K562 (cell line): ENCODE results near the gene MYL6B. TPM values are rescaled to one million over a fixed set of nuclear protein-coding genes. Genes with fewer than 3 reads are reported as not detected.

Experiments
- BRD9 ChIP-seq: fragments of 450-650 bp; IDR thresholded peaks from 2 replicates; pipeline ENCODE4 v1.6.1; 2018; ENCODE audit warnings: low read depth; ENCODE audit not compliant: partially characterized antibody
- CCNT2 ChIP-seq: IDR thresholded peaks from 2 replicates; pipeline ENCODE4 v1.6.1; 2011; ENCODE audit warnings: borderline replicate concordance, low read depth, mild to moderate bottlenecking, moderate library complexity, mixed read lengths, low read length; ENCODE audit not compliant: insufficient read length; ENCODE audit errors: extremely low read depth
- EGR1 ChIP-seq: fragments of 450-650 bp; conservative IDR thresholded peaks from 2 replicates; pipeline ENCODE4 v1.6.1; 2017; ENCODE audit warnings: mild to moderate bottlenecking
- ESRRB ChIP-seq: fragments of 250-450 bp; sonication (Bioruptor Pico); IDR thresholded peaks from 2 replicates; pipeline ENCODE4 v1.5.0; 2020; ENCODE audit warnings: mild to moderate bottlenecking, moderate library complexity, borderline replicate concordance
- FOXM1 ChIP-seq, 2 experiments: fragments of 450-650 bp in 1 of 2; sonication (generic) in 1 of 2; formaldehyde crosslinking in 1 of 2; IDR thresholded peaks; 2 replicates each; pipeline versions ENCODE4 v1.6.1 to v1.9.0; 2017 to 2022; ENCODE audit warnings: low read depth in 2 of 2, mild to moderate bottlenecking in 2 of 2, missing genetic modification reagents in 1 of 2, moderate library complexity in 1 of 2
- GTF2F1 ChIP-seq: IDR thresholded peaks from 2 replicates; pipeline ENCODE4 v1.6.1; 2011; ENCODE audit warnings: low read depth, low read length, improper control_type of control experiment
- HDAC8 ChIP-seq: fragments of 450-650 bp; IDR thresholded peaks from 2 replicates; pipeline ENCODE4 v1.6.1; 2016; ENCODE audit warnings: mild to moderate bottlenecking, missing genetic modification characterization, moderate library complexity, missing compliant biosample characterization
- NCOA4 ChIP-seq: fragments of 450-650 bp; IDR thresholded peaks from 2 replicates; pipeline ENCODE4 v1.6.1; 2018; ENCODE audit warnings: mild to moderate bottlenecking; ENCODE audit not compliant: partially characterized antibody
- PTTG1 ChIP-seq: fragments of 450-650 bp; IDR thresholded peaks from 2 replicates; pipeline ENCODE4 v1.6.1; 2016; ENCODE audit warnings: low read depth, mild to moderate bottlenecking, missing genetic modification characterization, missing compliant biosample characterization
- RBBP5 ChIP-seq: fragments of 200-600 bp; sonication (generic); IDR thresholded peaks from 2 replicates; pipeline ENCODE4 v1.6.1; 2012; ENCODE audit warnings: borderline replicate concordance, mild to moderate bottlenecking, low read length, control low read depth, inconsistent platforms; ENCODE audit not compliant: insufficient read depth, poor library complexity, severe bottlenecking
- STAT5B ChIP-seq: fragments of 250-450 bp; sonication (Bioruptor Pico); IDR thresholded peaks from 2 replicates; pipeline ENCODE4 v1.8.0; 2021; ENCODE audit warnings: mild to moderate bottlenecking, inconsistent platforms
- TAF1 ChIP-seq: IDR thresholded peaks from 2 replicates; pipeline ENCODE4 v1.6.1; 2011; ENCODE audit warnings: mild to moderate bottlenecking, low read length, moderate library complexity; ENCODE audit not compliant: insufficient read depth, control insufficient read depth, severe bottlenecking; ENCODE audit errors: extremely low read depth
- XRCC5 ChIP-seq: fragments of 200-400 bp; formaldehyde crosslinking; IDR thresholded peaks from 2 replicates; pipeline ENCODE4 v1.6.1; 2017; ENCODE audit warnings: low read depth, mild to moderate bottlenecking, low read length
- ZC3H11A ChIP-seq: IDR thresholded peaks from 2 replicates; pipeline ENCODE4 v1.6.1; 2012; ENCODE audit warnings: low read depth, low read length, improper control_type of control experiment
- ZEB2 ChIP-seq: fragments of 450-650 bp; IDR thresholded peaks from 2 replicates; pipeline ENCODE4 v1.6.1; 2016
- ZNF561 ChIP-seq: fragments of 450-650 bp; formaldehyde crosslinking; conservative IDR thresholded peaks from 2 replicates; pipeline ENCODE4 v1.4.0; 2020; ENCODE audit warnings: mild to moderate bottlenecking, moderate library complexity
- ZNF584 ChIP-seq: fragments of 200-800 bp; sonication (Bioruptor generic); IDR thresholded peaks from 2 replicates; pipeline ENCODE4 v1.6.1; 2016; ENCODE audit warnings: low read depth, mild to moderate bottlenecking, missing genetic modification characterization, missing compliant biosample characterization
- polyA plus RNA-seq, 8 experiments: library from polyadenylated mRNA; depleted of rRNA in 4 of 8; stranded (reverse) in 5 of 8; unstranded in 3 of 8; fragments of >200 nt; fragmentation: Nextera tagmentation in 2 of 8; fragmentation: Illumina TruSeq in 1 of 8; extraction: Ambion mirVana in 2 of 8; extraction: Trizol in 1 of 8; gene quantifications; 2 replicates each; pipeline versions ENCODE4 v1.2.1 to v1.2.3, GENCODE V29; 2011 to 2014; ENCODE audit warnings: inconsistent platforms in 1 of 8, missing spikeins in 1 of 8
- total RNA-seq, 7 experiments: library from RNA; depleted of rRNA in 6 of 7; stranded (reverse); fragments of >200 nt in 6 of 7; fragmentation: Illumina TruSeq in 2 of 7; extraction: Trizol in 2 of 7; gene quantifications; 2 replicates each; pipeline versions ENCODE4 v1.2.1 to v1.2.3, GENCODE V29; 2011 to 2021; ENCODE audit warnings: low replicate concordance in 1 of 7
- TF ChIP-seq, protein P1 (sequence below): fragments of 250-450 bp; sonication (Bioruptor Pico); IDR thresholded peaks from 2 replicates; pipeline ENCODE4 v1.8.0; 2022; ENCODE audit warnings: moderate library complexity, mild to moderate bottlenecking, inconsistent platforms
- TF ChIP-seq, protein P2 (sequence below): fragments of 250-450 bp; sonication (Bioruptor Pico); IDR thresholded peaks from 2 replicates; pipeline ENCODE4 v1.5.0; 2021; ENCODE audit warnings: mild to moderate bottlenecking, moderate library complexity
- TF ChIP-seq, protein P3 (sequence below): IDR thresholded peaks from 3 replicates; pipeline ENCODE4 v1.6.1; 2011; ENCODE audit warnings: borderline replicate concordance, mild to moderate bottlenecking; ENCODE audit not compliant: insufficient read length, insufficient read depth

MYL6B gene
- total and polyA plus RNA-seq, 9 of the 15 experiments (the other 6 are each of a cell fraction or from before 2014, with no cell fraction given), result 42.8 to 77.3 (median 68.6) TPM

DNA sequence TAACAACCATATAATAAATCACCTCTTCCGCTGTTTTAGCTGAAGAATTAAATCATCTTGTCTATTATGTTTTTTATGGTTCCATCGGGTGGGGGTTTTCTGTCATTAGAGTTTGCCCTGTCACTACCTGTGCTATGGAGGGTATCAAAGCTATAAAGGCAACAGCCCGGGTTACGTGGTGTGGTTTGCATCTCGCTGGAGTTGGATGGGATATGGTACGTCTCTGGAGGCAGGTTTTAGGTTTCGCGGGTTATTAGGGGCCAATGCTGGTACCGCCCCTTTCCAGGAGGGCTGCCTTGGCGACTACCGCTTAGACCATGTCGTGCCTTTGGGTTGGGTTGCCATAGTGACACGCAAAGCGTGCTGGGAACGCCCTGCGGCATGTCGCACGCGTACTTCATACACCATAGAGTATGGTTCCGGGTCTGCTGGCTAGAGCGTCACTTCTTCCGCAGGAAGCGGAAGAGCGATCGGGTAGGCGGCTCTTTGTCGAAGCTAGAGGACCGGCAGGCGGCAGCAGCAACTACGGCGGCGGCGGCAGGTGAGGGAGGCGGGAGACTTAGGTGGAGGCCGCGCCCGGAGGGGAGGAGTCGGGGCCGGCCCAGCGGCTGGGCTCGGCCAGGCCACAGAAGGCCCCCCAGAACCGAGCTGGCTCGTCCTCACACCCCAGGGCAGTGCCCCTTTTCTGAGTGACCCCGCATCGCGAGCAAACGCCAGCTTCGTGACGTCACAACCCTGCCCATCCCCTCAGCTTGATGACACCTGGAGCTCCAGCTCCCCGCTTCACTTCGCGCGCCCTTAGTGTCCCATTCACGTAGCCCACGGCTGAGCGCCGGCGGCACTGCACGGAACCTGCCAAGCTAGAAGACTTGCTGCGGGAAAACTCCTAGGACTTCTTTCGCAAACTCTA lies 34.4 kb upstream of the MYL6B start, which contains the start of gene ZC3H10 (continued):
- TF ChIP-seq ZNF561 (CRISPR knock-in tag), result no peak
- TF ChIP-seq CCNT2, result peak; percentile 90
- TF ChIP-seq, protein P1, sequence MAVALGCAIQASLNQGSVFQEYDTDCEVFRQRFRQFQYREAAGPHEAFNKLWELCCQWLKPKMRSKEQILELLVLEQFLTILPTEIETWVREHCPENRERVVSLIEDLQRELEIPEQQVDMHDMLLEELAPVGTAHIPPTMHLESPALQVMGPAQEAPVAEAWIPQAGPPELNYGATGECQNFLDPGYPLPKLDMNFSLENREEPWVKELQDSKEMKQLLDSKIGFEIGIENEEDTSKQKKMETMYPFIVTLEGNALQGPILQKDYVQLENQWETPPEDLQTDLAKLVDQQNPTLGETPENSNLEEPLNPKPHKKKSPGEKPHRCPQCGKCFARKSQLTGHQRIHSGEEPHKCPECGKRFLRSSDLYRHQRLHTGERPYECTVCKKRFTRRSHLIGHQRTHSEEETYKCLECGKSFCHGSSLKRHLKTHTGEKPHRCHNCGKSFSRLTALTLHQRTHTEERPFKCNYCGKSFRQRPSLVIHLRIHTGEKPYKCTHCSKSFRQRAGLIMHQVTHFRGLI (CRISPR knock-in tag), result no peak
- TF ChIP-seq HDAC8 (tag), result peak; percentile 49; the same call in 1 of the 2 replicates
- peak; percentile 44 for TF ChIP-seq RBBP5
- no peak; the same call in 1 of the 2 replicates for TF ChIP-seq EGR1
- TF ChIP-seq NCOA4, result no peak
- TF ChIP-seq STAT5B (CRISPR knock-in tag), result no peak
- TF ChIP-seq ESRRB, result no peak
- TF ChIP-seq FOXM1 (IDR thresholded peaks at IDR 0.05; ENCODE audit: low read depth), result 0 out of 2 replicates have a peak, but pooled peaks have one; percentile 17
- peak; percentile 73; the same call in 1 of the 2 replicates for TF ChIP-seq FOXM1 (CRISPR knock-in tag; IDR thresholded peaks at IDR 0.05; ENCODE audit: low read depth)
- peak; percentile 74; the same call in 1 of the 2 replicates for TF ChIP-seq XRCC5
- peak; percentile 89; the same call in 1 of the 2 replicates for TF ChIP-seq GTF2F1
- TF ChIP-seq ZNF584 (CRISPR knock-in tag), result no peak
- TF ChIP-seq TAF1, result peak; percentile 92
- 0 out of 2 replicates have a peak, but pooled peaks have one; percentile 37 for TF ChIP-seq ZC3H11A
- TF ChIP-seq ZEB2, result peak; percentile 91
- TF ChIP-seq PTTG1 (tag), result no peak
- TF ChIP-seq, protein P2, sequence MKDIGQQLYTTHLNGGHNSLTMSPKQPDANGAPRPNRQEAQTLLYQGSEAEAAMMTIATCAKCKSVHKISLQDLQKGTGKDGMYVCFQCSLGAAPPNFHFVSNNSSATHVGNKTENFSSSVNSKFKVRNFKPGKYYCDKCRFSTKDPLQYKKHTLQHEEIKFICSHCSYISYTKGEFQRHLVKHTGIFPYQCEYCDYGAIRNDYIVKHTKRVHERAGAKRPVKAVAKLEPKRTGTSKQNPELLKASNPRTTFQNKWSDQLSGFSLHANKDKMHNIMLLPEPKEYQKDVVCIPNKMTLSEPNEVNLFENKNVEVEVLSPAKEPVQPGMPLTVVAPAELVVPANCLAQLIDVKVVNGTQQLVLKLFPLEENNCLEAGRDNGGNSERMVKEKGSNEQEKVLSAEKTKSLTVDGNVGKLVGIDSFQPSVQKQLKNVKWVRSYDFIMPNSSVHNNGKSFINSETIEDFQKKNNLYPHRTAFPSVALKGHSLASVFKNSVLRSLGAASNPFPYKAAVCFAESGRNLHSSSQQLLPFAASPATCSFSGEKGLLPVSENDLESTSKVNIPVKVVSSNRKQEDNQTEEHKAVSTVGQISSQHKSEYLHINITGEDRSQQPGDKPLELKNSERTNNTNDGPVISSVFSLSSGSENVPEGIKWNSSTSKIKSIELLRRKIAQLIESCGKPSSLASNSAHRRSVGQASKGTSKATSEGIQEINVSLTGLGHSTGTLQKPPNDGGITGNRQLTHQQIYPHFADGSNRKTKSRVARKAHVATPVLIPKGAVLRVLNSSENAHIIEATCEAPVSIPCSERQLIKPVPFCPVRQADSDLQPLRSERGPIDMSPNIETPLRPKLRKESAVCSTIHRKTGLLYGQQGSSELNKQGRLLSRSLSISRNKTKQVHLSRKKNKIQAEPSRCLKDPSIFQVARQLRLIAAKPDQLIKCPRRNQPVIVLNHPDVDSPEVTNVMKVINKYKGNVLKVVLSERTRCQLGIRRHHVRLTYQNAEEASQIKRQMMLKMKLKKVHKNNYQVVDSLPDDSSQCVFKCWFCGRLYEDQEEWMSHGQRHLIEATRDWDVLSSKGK, result no peak
- TF ChIP-seq BRD9, result peak; percentile 55
- TF ChIP-seq, protein P3, sequence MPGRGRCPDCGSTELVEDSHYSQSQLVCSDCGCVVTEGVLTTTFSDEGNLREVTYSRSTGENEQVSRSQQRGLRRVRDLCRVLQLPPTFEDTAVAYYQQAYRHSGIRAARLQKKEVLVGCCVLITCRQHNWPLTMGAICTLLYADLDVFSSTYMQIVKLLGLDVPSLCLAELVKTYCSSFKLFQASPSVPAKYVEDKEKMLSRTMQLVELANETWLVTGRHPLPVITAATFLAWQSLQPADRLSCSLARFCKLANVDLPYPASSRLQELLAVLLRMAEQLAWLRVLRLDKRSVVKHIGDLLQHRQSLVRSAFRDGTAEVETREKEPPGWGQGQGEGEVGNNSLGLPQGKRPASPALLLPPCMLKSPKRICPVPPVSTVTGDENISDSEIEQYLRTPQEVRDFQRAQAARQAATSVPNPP, result no peak
